HepG2 (cell line): ENCODE results near the gene RIBC1. TPM values are rescaled to one million over a fixed set of nuclear protein-coding genes. Genes with fewer than 3 reads are reported as not detected.
A peak's percentile ranks its signal among the peaks of the same experiment; 100 is the strongest.

ENCODE experiments used
- ATAC-seq: fragments of 200-7000 bp; cut with Tn5 transposase; 3 replicates; pipeline ENCODE4 v1.9.1; 2020; ENCODE audit warnings: mild to moderate bottlenecking, moderate library complexity
- BruUV-seq: library from RNA; stranded (reverse); fragments of 400-500 nt; replicated peaks from 2 replicates; lab custom pipeline; 2021; lab: Mats Ljungman, UMichigan
- CTCF ChIA-PET: fragments of 300-600 bp; formaldehyde crosslinking; extraction: SDS; loops from one replicate; lab custom pipeline; 2021; ENCODE audit warnings: low total read pairs, inconsistent platforms, low intra/inter-chr PET ratio; lab: Yijun Ruan, JAX
- POLR2A ChIA-PET: fragments of 350-600 bp; sonication (Branson Sonifier 250); formaldehyde crosslinking; loops from one replicate; lab custom pipeline; 2020; ENCODE audit warnings: antibody characterized with exemption, inconsistent platforms; lab: Yijun Ruan, JAX
- DNase-seq: peaks from one replicate; pipeline ENCODE4 v3.0.0-alpha.2; 2015; ENCODE audit warnings: low spot score
- FAIRE-seq: peaks from 3 replicates; lab custom pipeline; 2011; peaks lifted over from hg19 to GRCh38; lab: Jason Lieb, UNC
- H2AFZ ChIP-seq: one replicate; pipeline ENCODE4 v1.6.1; 2011; ENCODE audit warnings: low read length, inconsistent platforms
- H3K27ac ChIP-seq: fragments of 300-600 bp; 3 replicates; pipeline ENCODE4 v1.8.0; 2011; ENCODE audit warnings: mixed run types, mild to moderate bottlenecking, mixed read lengths, low read length, inconsistent platforms; ENCODE audit not compliant: insufficient read depth; ENCODE audit errors: extremely low read length
- H3K27me3 ChIP-seq, 2 experiments: fragments of 200-600 bp in 1 of 2; 2 replicates in 1 of 2; 3 replicates in 1 of 2; pipeline versions ENCODE4 v1.6.0 to v1.8.0; 2011; ENCODE audit warnings: low read length in 2 of 2, mild to moderate bottlenecking in 2 of 2, moderate library complexity in 2 of 2, inconsistent platforms in 1 of 2; ENCODE audit not compliant: insufficient read depth in 2 of 2, control insufficient read depth in 1 of 2
- H3K36me3 ChIP-seq, 2 experiments: fragments of 200-600 bp in 1 of 2; replicated peaks in 1 of 2; 2 replicates in 1 of 2; 3 replicates in 1 of 2; pipeline versions ENCODE4 v1.5.1 to v1.8.0; 2011; ENCODE audit warnings: low read length in 2 of 2, inconsistent platforms in 1 of 2; ENCODE audit not compliant: insufficient read depth in 2 of 2, control insufficient read depth in 1 of 2
- H3K4me1 ChIP-seq: 2 replicates; pipeline ENCODE4 v1.5.1; 2012; ENCODE audit warnings: low read length, inconsistent platforms; ENCODE audit not compliant: insufficient read depth
- H3K4me2 ChIP-seq: 2 replicates; pipeline ENCODE4 v1.6.0; 2011; ENCODE audit warnings: low read depth, low read length, inconsistent platforms
- H3K4me3 ChIP-seq, 3 experiments: fragments of 200-600 bp in 1 of 3; sonication (generic), shearing (Covaris generic) in 1 of 3; replicated peaks in 1 of 3; 2 replicates each; pipeline ENCODE4 v1.5.1; 2011 to 2016; ENCODE audit warnings: low read length in 3 of 3, inconsistent platforms in 2 of 3, low read depth in 2 of 3, mild to moderate bottlenecking in 2 of 3, control low read depth in 1 of 3, mixed read lengths in 1 of 3; ENCODE audit not compliant: insufficient read depth in 1 of 3
- H3K79me2 ChIP-seq: one replicate; pipeline ENCODE4 v1.6.1; 2011; ENCODE audit warnings: low read length, inconsistent platforms; ENCODE audit not compliant: insufficient read depth
- H3K9ac ChIP-seq: 2 replicates; pipeline ENCODE4 v1.6.0; 2011; ENCODE audit warnings: mild to moderate bottlenecking, low read depth, low read length, inconsistent platforms; ENCODE audit not compliant: insufficient read depth
- H3K9me3 ChIP-seq: 2 replicates; pipeline ENCODE4 v1.5.1; 2012; ENCODE audit warnings: mild to moderate bottlenecking, low read length
- H4K20me1 ChIP-seq: 2 replicates; pipeline ENCODE4 v1.6.0; 2011; ENCODE audit warnings: inconsistent platforms, mild to moderate bottlenecking, low read length, moderate library complexity; ENCODE audit not compliant: insufficient read depth
- ATAD3A ChIP-seq: sonication (generic); formaldehyde crosslinking; IDR thresholded peaks from 2 replicates; pipeline ENCODE4 v1.4.0; 2020; ENCODE audit warnings: missing genetic modification reagents
- ELF3 ChIP-seq: IDR thresholded peaks from 2 replicates; pipeline ENCODE4 v1.6.1; 2016; ENCODE audit warnings: missing genetic modification reagents, missing compliant biosample characterization
- KDM5A ChIP-seq: fragments of 200-600 bp; sonication (generic); IDR thresholded peaks from 2 replicates; pipeline ENCODE4 v1.7.0; 2018; ENCODE audit warnings: antibody characterized with exemption, mild to moderate bottlenecking, low read length, borderline replicate concordance
- SAP130 ChIP-seq: IDR thresholded peaks from 2 replicates; pipeline ENCODE4 v1.6.1; 2016; ENCODE audit warnings: low read depth
- SIN3B ChIP-seq: fragments of 150-350 bp; IDR thresholded peaks from 2 replicates; pipeline ENCODE4 v1.6.1; 2014; ENCODE audit warnings: low read length
- THRA ChIP-seq: sonication (generic); formaldehyde crosslinking; IDR thresholded peaks from 2 replicates; pipeline ENCODE4 v1.4.0; 2020; ENCODE audit warnings: missing genetic modification reagents, borderline replicate concordance
- U2AF1 ChIP-seq: fragments of 200-400 bp; formaldehyde crosslinking; optimal IDR thresholded peaks from 2 replicates; pipeline ENCODE3; 2017; ENCODE audit warnings: mild to moderate bottlenecking, low read depth, low read length
- ZNF3 ChIP-seq: IDR thresholded peaks from 2 replicates; pipeline ENCODE4 v1.7.0; 2017; ENCODE audit warnings: inconsistent platforms
- ZNF878 ChIP-seq: sonication (generic); formaldehyde crosslinking; IDR thresholded peaks from 2 replicates; pipeline ENCODE4 v1.8.1; 2023; ENCODE audit warnings: mild to moderate bottlenecking, missing genetic modification reagents, moderate library complexity
- WGBS: methylation state at CpG from one replicate; pipeline ENCODE4 v1.1.6; 2017; ENCODE audit warnings: low lambda C conversion rate; 5-methylcytosine and 5-hydroxymethylcytosine counted together
- in situ Hi-C: cut with HindIII; loops from 2 replicates; pipeline ENCODE4 v1.10.0; 2017; ENCODE audit warnings: low pct_unique_long_range_greater_than_20kb; ENCODE audit not compliant: extremely low pct_ligation_motif_present
- intact Hi-C: fragments of 100-400 bp; cut with micrococcal nuclease; formaldehyde crosslinking; loops from one replicate; pipeline ENCODE4 v1.10.0; 2022; ENCODE audit not compliant: unreplicated experiment
- polyA plus RNA-seq, 8 experiments: library from polyadenylated mRNA; depleted of rRNA in 3 of 8; stranded (reverse) in 7 of 8; unstranded in 1 of 8; fragments of >200 nt; fragmentation: Illumina TruSeq in 4 of 8; extraction: Trizol in 4 of 8; gene quantifications; 2 replicates each; pipeline versions ENCODE4 v1.2.1 to v1.2.3, GENCODE V29; 2011 to 2016; ENCODE audit warnings: low read depth in 4 of 8, missing spikeins in 1 of 8, mixed read lengths in 1 of 8; ENCODE audit not compliant: insufficient read depth in 1 of 8
- total RNA-seq, 5 experiments: library from RNA; depleted of rRNA; stranded (reverse); fragments of >200 nt; fragmentation: Illumina TruSeq; extraction: Trizol; gene quantifications; 2 replicates each; pipeline ENCODE4 v1.2.3, GENCODE V29; 2016; ENCODE audit warnings: low read depth in 1 of 5

Gene RIBC1
- total and polyA plus RNA-seq, 2 of the 13 experiments (the other 11 are each of a cell fraction or from before 2014, with no cell fraction given) = 0.55 TPM; not detected in 1

- H3K4me3 ChIP-seq = peak overlapping the region; percentile 73 to 80 (median 80)
Observed at GRCh38 chrX:53421772-53422085, 944 bp upstream of the RIBC1 start.

More at GRCh38 chrX:53421772-53422085, 944 bp upstream of the RIBC1 start:
- WGBS = under 1% methylated on average over 14 of the region's 15 CpGs
- CTCF ChIA-PET = no interaction called here
- in situ Hi-C loops = no loop called here
- H3K36me3 ChIP-seq = 0 out of 5 replicates have a peak, but pooled peaks cover 0 to 3% of the 10 kb centered on the region in 2 experiments
- H3K9me3 ChIP-seq = no peaks in the 10 kb centered on the region
- H3K79me2 ChIP-seq = peaks cover 35% of the 10 kb centered on the region
- H3K27ac ChIP-seq = peak overlapping the region; percentile 94
- FAIRE-seq (no peak), ATAC-seq (peak; percentile 49; the same call in 1 of the 3 replicates), DNase-seq (peak; percentile 19)
- peak overlapping the region; percentile 89 for H3K9ac ChIP-seq
- H4K20me1 ChIP-seq = peaks cover 12% of the 10 kb centered on the region; the same call in 1 of the 2 replicates
- H3K4me1 ChIP-seq = peaks cover 16% of the 10 kb centered on the region
- H3K27me3 ChIP-seq = no peaks in the 10 kb centered on the region
- intact Hi-C loops = loop anchor here (5.0 kb wide), 1 partner anchor 194 kb away; the partner anchor contains the start of gene KDM5C
- TF ChIP-seq U2AF1 (no peak), ATAD3A (no peak), SAP130 (CRISPR knock-in tag) (peak; percentile 38; the same call in 1 of the 2 replicates), SIN3B (peak; percentile 82), ZNF878 (CRISPR knock-in tag) (0 out of 2 replicates have a peak, but pooled peaks have one; percentile 42), ELF3 (CRISPR knock-in tag) (no peak), KDM5A (peak; percentile 65; the same call in 1 of the 2 replicates), ZNF3 (CRISPR knock-in tag) (no peak), THRA (CRISPR knock-in tag) (no peak)
- BruUV-seq = no TSS peak
- H2AFZ ChIP-seq = no peak overlapping the region
- POLR2A ChIA-PET = interaction anchor here (1.7 kb wide), 2 partner anchors 20 to 196 kb away, joined by 4 to 5 read pairs; no protein-coding TSS in a partner anchor
- peak overlapping the region; percentile 86 for H3K4me2 ChIP-seq
